H1 (cell line): ENCODE data around the gene IGSF9B.

Experiments used
- CEBPB ChIP-seq: IDR thresholded peaks from 2 replicates; pipeline ENCODE4 v1.6.1; 2012; ENCODE audit warnings: low read depth, low read length
- CTCF ChIP-seq, 3 experiments: IDR thresholded peaks; 1 replicate in 2 of 3; 2 replicates in 1 of 3; pipeline versions ENCODE4 v1.5.1 to v1.6.1; 2011; ENCODE audit warnings: low read length in 3 of 3, mild to moderate bottlenecking in 3 of 3, inconsistent platforms in 2 of 3, low read depth in 1 of 3, moderate library complexity in 1 of 3; ENCODE audit not compliant: insufficient read depth in 1 of 3; ENCODE audit errors: control extremely low read depth in 1 of 3
- EZH2 ChIP-seq: fragments of 200-600 bp; sonication (generic); IDR thresholded peaks from 2 replicates; pipeline ENCODE4 v1.7.1; 2012; ENCODE audit warnings: low read depth, mild to moderate bottlenecking, moderate library complexity, low read length, inconsistent platforms; ENCODE audit not compliant: severe bottlenecking
- HDAC2 ChIP-seq, 2 experiments: fragments of 300-600 bp in 1 of 2; sonication (generic) in 1 of 2; IDR thresholded peaks; 2 replicates each; pipeline ENCODE4 v1.6.1; 2011 to 2012; ENCODE audit warnings: low read depth in 2 of 2, low read length in 2 of 2, mild to moderate bottlenecking in 2 of 2, moderate library complexity in 2 of 2, borderline replicate concordance in 1 of 2, inconsistent platforms in 1 of 2
- MAX ChIP-seq: IDR thresholded peaks from 2 replicates; pipeline ENCODE4 v1.6.1; 2012; ENCODE audit warnings: inconsistent platforms
- POLR2A ChIP-seq, 2 experiments: IDR thresholded peaks; 1 replicate in 1 of 2; 2 replicates in 1 of 2; pipeline ENCODE4 v1.6.1; 2011; ENCODE audit warnings: low read depth in 2 of 2, low read length in 2 of 2, mild to moderate bottlenecking in 2 of 2; ENCODE audit errors: control extremely low read depth in 1 of 2
- SIX5 ChIP-seq: IDR thresholded peaks from 2 replicates; pipeline ENCODE4 v1.6.1; 2011; ENCODE audit warnings: mild to moderate bottlenecking, low read depth, low read length
- SUZ12 ChIP-seq: fragments of 200-600 bp; sonication (generic); IDR thresholded peaks from 2 replicates; pipeline ENCODE4 v1.6.1; 2012; ENCODE audit warnings: mild to moderate bottlenecking, inconsistent platforms, low read length, moderate library complexity, mixed read lengths

GRCh38 chr11:133983660-133984316 is 27.0 kb upstream of the IGSF9B start:
- no peak for TF ChIP-seq HDAC2 (IDR thresholded peaks at IDR 0.05; ENCODE audit: borderline replicate concordance in 1 of 2, low read depth in 2 of 2, low read length in 2 of 2)
- TF ChIP-seq EZH2: no peak
- TF ChIP-seq CTCF (IDR thresholded peaks at IDR 0.05; ENCODE audit: control extremely low read depth in 1 of 3, insufficient read depth in 1 of 3, low read depth in 1 of 3, low read length in 3 of 3): no peak
- no peak for TF ChIP-seq SIX5
- TF ChIP-seq SUZ12: no peak
- no peak for TF ChIP-seq MAX
- TF ChIP-seq POLR2A (IDR thresholded peaks at IDR 0.05; ENCODE audit: control extremely low read depth in 1 of 2, low read depth in 2 of 2, low read length in 2 of 2): no peak
- no peak for TF ChIP-seq CEBPB
